CD4-positive, alpha-beta T cell (primary cell): Measurements from ENCODE around the gene RTN4RL1. TPM values are rescaled to one million over a fixed set of nuclear protein-coding genes. Genes with fewer than 3 reads are reported as not detected.

Source experiments
- ATAC-seq: fragments of 200-7000 bp; cut with Tn5 transposase; one replicate; pipeline ENCODE4 v1.10.0; 2022; ENCODE audit warnings: mild to moderate bottlenecking; ENCODE audit not compliant: poor library complexity
- CTCF ChIA-PET: fragments of 350-600 bp; sonication (Branson Sonifier 250); formaldehyde crosslinking; loops from one replicate; lab custom pipeline; 2021; ENCODE audit warnings: antibody characterized with exemption, inconsistent platforms; lab: Charles Lee
- POLR2A ChIA-PET: fragments of 350-600 bp; sonication (Branson Sonifier 250); formaldehyde crosslinking; loops from one replicate; lab custom pipeline; 2021; ENCODE audit warnings: antibody characterized with exemption, inconsistent platforms; lab: Charles Lee
- DNase-seq, 14 experiments: peaks; one replicate each; pipeline ENCODE4 v3.0.0-alpha.2; 2013 to 2020; ENCODE audit warnings: mixed read lengths in 2 of 14
- H3K27ac ChIP-seq, 2 donors: one replicate each; pipeline versions ENCODE4 v1.5.1 to v1.7.0; 2013; ENCODE audit warnings: low read length in 2 of 2, low read depth in 1 of 2, mild to moderate bottlenecking in 1 of 2
- H3K27me3 ChIP-seq, 2 experiments: 1 replicate in 1 of 2; 2 replicates in 1 of 2; pipeline versions ENCODE4 v1.6.1 to v1.7.0; 2013; ENCODE audit warnings: low read length in 2 of 2, control low read depth in 1 of 2, mild to moderate bottlenecking in 1 of 2, moderate library complexity in 1 of 2; ENCODE audit not compliant: insufficient read depth in 2 of 2, control insufficient read depth in 1 of 2
- H3K36me3 ChIP-seq: one replicate; pipeline ENCODE4 v1.6.1; 2013; ENCODE audit warnings: low read length, control low read depth; ENCODE audit not compliant: insufficient read depth
- H3K4me1 ChIP-seq: one replicate; pipeline ENCODE4 v1.6.1; 2013; ENCODE audit warnings: low read length, control low read depth; ENCODE audit not compliant: insufficient read depth
- H3K4me3 ChIP-seq: one replicate; pipeline ENCODE4 v1.5.1; 2013; ENCODE audit warnings: mild to moderate bottlenecking, low read length, moderate library complexity
- H3K9me3 ChIP-seq, 2 experiments: 1 replicate in 1 of 2; 2 replicates in 1 of 2; pipeline versions ENCODE4 v1.6.1 to v1.7.0; 2013; ENCODE audit warnings: low read length in 2 of 2, mild to moderate bottlenecking in 2 of 2, control low read depth in 1 of 2, moderate library complexity in 1 of 2; ENCODE audit not compliant: control insufficient read depth in 1 of 2, insufficient read depth in 1 of 2
- H3K27ac Mint-ChIP-seq: one replicate; pipeline ENCODE4 v1.8.0; 2020; ENCODE audit warnings: mixed read lengths
- H3K27me3 Mint-ChIP-seq: one replicate; pipeline ENCODE4 v1.8.0; 2021; ENCODE audit warnings: mixed read lengths
- H3K36me3 Mint-ChIP-seq: one replicate; pipeline ENCODE4 v1.8.0; 2021; ENCODE audit warnings: low read depth, mixed read lengths
- H3K4me1 Mint-ChIP-seq: one replicate; pipeline ENCODE4 v1.8.0; 2021; ENCODE audit warnings: low read depth, mixed read lengths
- H3K4me3 Mint-ChIP-seq: one replicate; pipeline ENCODE4 v1.8.0; 2020; ENCODE audit warnings: mild to moderate bottlenecking, mixed read lengths
- H3K9me3 Mint-ChIP-seq: one replicate; pipeline ENCODE4 v1.8.0; 2020; ENCODE audit warnings: mixed read lengths
- CTCF ChIP-seq: fragments of 200-600 bp; IDR thresholded peaks from one replicate; pipeline ENCODE4 v1.8.0; 2022; ENCODE audit warnings: antibody characterized with exemption, mild to moderate bottlenecking
- intact Hi-C, 2 experiments: fragments of 100-400 bp; cut with DNase I in 1 of 2; cut with micrococcal nuclease in 1 of 2; formaldehyde crosslinking; loops; one replicate each; pipeline versions ENCODE4 v1.15.1 to v1.9.0; 2023 to 2025; cut with DNase I, micrococcal nuclease
- total RNA-seq, 174 experiments: library from RNA in 2 of 174; stranded (reverse) in 2 of 174; gene quantifications; one replicate each; pipeline ENCODE4 v1.2.3 and lab custom pipeline; 2021 to 2026

RTN4RL1 gene
- total RNA-seq, 2 experiments from 2014 or later: 0.06 to 0.11 TPM

GRCh38 chr17:1947743-1948516 lies 77.2 kb downstream of the RTN4RL1 start:
- H3K27me3 ChIP-seq: no peaks in the 10 kb centered on the region
- Mint-ChIP-seq H3K9me3 (no peaks in the 10 kb centered on the region), H3K36me3 (no peaks in the 10 kb centered on the region), H3K4me3 (no peak overlapping the region), H3K4me1 (no peaks in the 10 kb centered on the region), H3K27ac (no peak overlapping the region), H3K27me3 (no peaks in the 10 kb centered on the region)
- H3K4me1 ChIP-seq: no peaks in the 10 kb centered on the region
- no peak overlapping the region for H3K27ac ChIP-seq
- TF ChIP-seq CTCF: no peak
- H3K9me3 ChIP-seq: no peaks in the 10 kb centered on the region
- ATAC-seq: no peak
- H3K36me3 ChIP-seq: no peaks in the 10 kb centered on the region
- H3K4me3 ChIP-seq: no peak overlapping the region
- intact Hi-C loops: no loop called here
- DNase-seq: no peak
- ChIA-PET CTCF (no interaction called here), POLR2A (no interaction called here)

- no peaks in the 10 kb centered on the region for H3K4me1 Mint-ChIP-seq
Measured at GRCh38 chr17:1947229-1947742, 77.8 kb downstream of the RTN4RL1 start.

More at GRCh38 chr17:1947229-1947742, 77.8 kb downstream of the RTN4RL1 start:
- CTCF ChIA-PET: no interaction called here
- no peak for TF ChIP-seq CTCF
- intact Hi-C loops: no loop called here
- Histone ChIP-seq H3K27me3 (no peaks in the 10 kb centered on the region), H3K9me3 (no peaks in the 10 kb centered on the region), H3K4me1 (no peaks in the 10 kb centered on the region), H3K27ac (no peak overlapping the region), H3K4me3 (no peak overlapping the region), H3K36me3 (no peaks in the 10 kb centered on the region)
- H3K27ac Mint-ChIP-seq: no peak overlapping the region
- H3K36me3 Mint-ChIP-seq: no peaks in the 10 kb centered on the region
- no peaks in the 10 kb centered on the region for H3K9me3 Mint-ChIP-seq
- POLR2A ChIA-PET: no interaction called here
- H3K4me3 Mint-ChIP-seq: no peak overlapping the region
- ATAC-seq (no peak), DNase-seq (no peak)
- H3K27me3 Mint-ChIP-seq: no peaks in the 10 kb centered on the region
